Esophagus (tissue), 2 donors: Measurements from ENCODE around the gene FRMPD4. TPM values are rescaled to one million over a fixed set of nuclear protein-coding genes. Genes with fewer than 3 reads are reported as not detected.

Source experiments
- H3K27ac ChIP-seq, 2 donors: one replicate each; pipeline ENCODE4 v1.5.1; 2013; ENCODE audit warnings: low read depth in 2 of 2, mild to moderate bottlenecking in 2 of 2, inconsistent platforms in 1 of 2, low read length in 1 of 2, moderate library complexity in 1 of 2
- H3K27me3 ChIP-seq, 2 donors: one replicate each; pipeline ENCODE4 v1.6.1; 2013; ENCODE audit warnings: low read length in 2 of 2, control low read depth in 1 of 2, mild to moderate bottlenecking in 1 of 2; ENCODE audit not compliant: insufficient read depth in 2 of 2, control insufficient read depth in 1 of 2
- H3K36me3 ChIP-seq, 2 donors: one replicate each; pipeline ENCODE4 v1.6.1; 2013; ENCODE audit warnings: low read length in 1 of 2; ENCODE audit not compliant: control insufficient read depth in 2 of 2, insufficient read depth in 2 of 2
- H3K4me1 ChIP-seq, 2 donors: one replicate each; pipeline ENCODE4 v1.6.1; 2013; ENCODE audit warnings: low read length in 1 of 2; ENCODE audit not compliant: control insufficient read depth in 2 of 2, insufficient read depth in 2 of 2
- H3K4me3 ChIP-seq, 2 donors: one replicate each; pipeline ENCODE4 v1.5.1; 2013; ENCODE audit warnings: low read length in 2 of 2, mild to moderate bottlenecking in 2 of 2, low read depth in 1 of 2, moderate library complexity in 1 of 2
- H3K9me3 ChIP-seq, 2 donors: one replicate each; pipeline ENCODE4 v1.6.1; 2013; ENCODE audit warnings: mild to moderate bottlenecking in 2 of 2, low read depth in 1 of 2, low read length in 1 of 2, moderate library complexity in 1 of 2; ENCODE audit not compliant: control insufficient read depth in 2 of 2, insufficient read depth in 1 of 2
- WGBS, 2 donors: extraction: QIAGEN DNeasy Blood & Tissue Kit; methylation state at CpG; one replicate each; pipeline ENCODE4 v1.1.7; 2013; 5-methylcytosine and 5-hydroxymethylcytosine counted together
- polyA plus RNA-seq, 2 donors: library from polyadenylated mRNA; stranded (reverse); fragments of 200-250 nt; gene quantifications; one replicate each; pipeline ENCODE4 v1.2.3, GENCODE V29; 2013
- donor health status: healthy with polysubstance abuse.
- donor health status: Bipolar disorder and iron deficiency.

Gene FRMPD4
- polyA plus RNA-seq, 2 donors = under 0.01 TPM; not detected in 1

GRCh38 chrX:12234534-12235329 lies 96.5 kb downstream of the FRMPD4 start:
- Histone ChIP-seq H3K36me3 (no peaks in the 10 kb centered on the region), H3K27me3 (no peaks in the 10 kb centered on the region), H3K4me3 (no peak overlapping the region), H3K27ac (no peak overlapping the region), H3K4me1 (no peaks in the 10 kb centered on the region), H3K9me3 (no peaks in the 10 kb centered on the region)
- WGBS, 2 donors = 71 to 75% methylated on average over 5 of the region's 5 CpGs

DNA sequence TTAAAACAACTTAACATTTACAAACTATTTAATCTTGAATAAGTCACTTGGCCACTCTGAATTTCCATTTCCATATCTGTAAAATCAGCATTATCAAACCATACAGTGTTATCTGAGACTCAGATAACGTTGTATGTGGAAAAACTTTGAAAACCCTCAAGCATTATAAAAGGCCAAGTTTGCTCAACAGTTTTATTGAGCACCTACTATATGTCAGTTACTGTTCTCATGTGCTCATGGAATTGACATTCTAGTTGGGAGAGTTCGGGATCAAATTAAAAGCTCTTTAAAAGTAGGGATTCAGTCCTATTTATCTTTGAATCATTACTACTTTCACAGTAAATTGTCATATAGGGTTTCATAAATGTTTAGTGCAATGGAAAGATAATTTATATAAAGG lies 97.9 kb downstream of the FRMPD4 start:
- Histone ChIP-seq H3K27ac (no peak overlapping the region), H3K27me3 (no peaks in the 10 kb centered on the region), H3K9me3 (no peaks in the 10 kb centered on the region), H3K36me3 (no peaks in the 10 kb centered on the region), H3K4me1 (no peaks in the 10 kb centered on the region), H3K4me3 (no peak overlapping the region)
- WGBS, 2 donors = 55 to 82% methylated on average over 2 of the region's 2 CpGs

- H3K9me3 ChIP-seq = no peaks in the 10 kb centered on the region
- no peak overlapping the region for H3K27ac ChIP-seq
- H3K27me3 ChIP-seq = no peaks in the 10 kb centered on the region
- H3K36me3 ChIP-seq = no peaks in the 10 kb centered on the region
- H3K4me3 ChIP-seq = no peak overlapping the region
- H3K4me1 ChIP-seq = no peaks in the 10 kb centered on the region
These were observed 98.9 kb downstream of the FRMPD4 start for GRCh38 chrX:12237131-12237530.

DNA sequence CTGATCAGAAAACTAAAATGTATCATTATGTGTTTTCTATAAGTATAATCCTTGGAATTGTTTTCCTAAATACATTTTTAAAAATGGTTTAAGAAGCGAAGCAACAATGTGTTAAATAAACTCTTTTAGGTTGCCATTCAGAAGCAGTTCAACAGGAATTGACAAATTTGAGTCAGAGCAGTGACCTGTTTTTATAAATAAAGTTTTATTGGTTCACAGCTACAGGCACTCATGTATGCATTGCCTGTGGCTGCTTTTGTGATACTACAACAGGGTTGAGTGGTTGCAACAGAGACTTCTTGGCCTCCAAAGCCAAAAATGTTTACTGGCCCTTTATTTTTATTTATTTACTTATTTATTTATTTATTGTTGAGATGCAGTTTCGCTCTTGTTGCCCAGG lies 99.5 kb downstream of the FRMPD4 start:
- WGBS, 2 donors = 70 to 81% methylated on average over 2 of the region's 2 CpGs
- Histone ChIP-seq H3K9me3 (no peaks in the 10 kb centered on the region), H3K36me3 (no peaks in the 10 kb centered on the region), H3K27me3 (no peaks in the 10 kb centered on the region), H3K4me1 (no peaks in the 10 kb centered on the region), H3K27ac (no peak overlapping the region), H3K4me3 (no peak overlapping the region)

DNA sequence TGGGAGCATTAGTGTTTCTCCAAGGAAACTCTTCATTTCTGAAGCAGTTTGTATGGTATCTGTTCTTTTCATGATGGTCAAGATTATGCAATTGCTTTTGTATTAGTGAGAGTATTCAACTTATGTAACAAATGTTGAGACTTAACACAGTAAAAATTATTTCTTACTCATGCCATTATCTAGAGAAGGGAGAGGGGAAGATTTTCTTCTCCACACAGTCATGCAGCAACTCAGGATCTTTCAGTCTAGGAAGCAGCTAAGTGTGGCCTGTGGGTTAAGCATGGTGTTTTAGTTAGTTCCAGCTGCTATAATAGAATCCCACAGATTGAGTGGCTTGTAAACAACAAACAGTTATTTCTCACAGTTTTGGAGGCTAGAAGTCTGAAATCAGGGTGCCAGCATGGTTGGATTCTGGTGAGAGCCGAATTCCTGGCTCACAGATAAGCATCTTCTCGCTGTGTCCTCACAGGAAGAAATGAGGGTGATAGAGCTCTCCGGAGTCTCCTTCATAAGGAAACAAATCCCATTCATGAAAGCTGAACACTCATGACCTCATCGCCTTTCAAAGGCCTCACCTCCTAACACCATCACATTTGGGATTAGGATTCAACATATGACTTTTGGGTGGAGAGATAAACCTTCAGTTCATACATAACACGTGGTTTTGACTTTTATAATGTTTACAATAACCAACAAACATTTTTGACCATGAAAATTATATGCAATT lies 101.2 kb downstream of the FRMPD4 start:
- no peaks in the 10 kb centered on the region for H3K9me3 ChIP-seq
- H3K4me1 ChIP-seq = no peaks in the 10 kb centered on the region
- no peaks in the 10 kb centered on the region for H3K36me3 ChIP-seq
- H3K27ac ChIP-seq = no peak overlapping the region
- WGBS, 2 donors = 63 to 80% methylated on average over 5 of the region's 5 CpGs
- H3K27me3 ChIP-seq = no peaks in the 10 kb centered on the region
- H3K4me3 ChIP-seq = no peak overlapping the region

DNA sequence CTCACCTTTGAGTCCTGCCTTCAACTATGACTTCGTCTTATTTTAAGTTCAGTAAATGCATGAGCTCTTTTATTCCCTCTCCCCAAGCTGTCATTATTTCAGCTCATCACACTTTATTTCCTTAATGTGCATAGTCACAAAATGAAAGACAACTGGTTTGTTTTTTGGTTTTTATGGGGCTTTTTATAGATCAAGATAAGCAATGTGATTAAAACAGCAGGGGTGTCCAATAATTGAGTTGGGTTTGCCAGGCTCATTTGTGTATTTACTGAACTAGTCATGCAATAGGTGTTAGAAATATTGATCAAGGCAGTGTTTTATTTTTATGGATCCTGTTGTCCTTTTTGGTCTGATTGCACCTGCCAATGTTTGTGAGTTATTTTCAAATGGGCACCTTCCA lies 102.2 kb downstream of the FRMPD4 start:
- H3K4me3 ChIP-seq = no peak overlapping the region

DNA sequence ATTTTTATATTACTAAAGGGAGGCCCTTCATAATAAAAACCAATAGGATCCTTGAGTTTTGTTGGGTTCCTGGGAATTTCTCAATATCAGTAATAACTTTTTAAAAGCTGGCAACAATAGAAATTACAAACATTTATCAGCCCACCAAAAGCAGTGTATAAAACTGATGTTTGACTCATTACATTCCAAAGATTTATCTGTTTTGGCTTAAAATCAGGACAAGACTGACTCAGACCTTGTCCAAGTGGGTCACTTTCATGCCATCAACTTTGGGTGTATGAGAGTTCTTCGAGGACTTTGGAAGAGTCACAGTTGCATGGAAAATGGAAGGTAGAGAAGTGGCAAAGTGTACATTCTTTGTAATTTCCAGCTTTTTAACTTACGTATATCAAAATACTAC lies 102.8 kb downstream of the FRMPD4 start:
- H3K4me3 ChIP-seq = no peak overlapping the region
- WGBS, 2 donors = 86 to 97% methylated on average over 2 of the region's 2 CpGs

More for the DNA sequence above, 102.2 kb downstream of the FRMPD4 start:
- H3K4me1 ChIP-seq = no peaks in the 10 kb centered on the region
- WGBS, 2 donors = 96 to 100% methylated on average over 1 of the region's 1 CpG
- H3K27me3 ChIP-seq = no peaks in the 10 kb centered on the region
- no peak overlapping the region for H3K27ac ChIP-seq
- no peaks in the 10 kb centered on the region for H3K9me3 ChIP-seq
- no peaks in the 10 kb centered on the region for H3K36me3 ChIP-seq

DNA sequence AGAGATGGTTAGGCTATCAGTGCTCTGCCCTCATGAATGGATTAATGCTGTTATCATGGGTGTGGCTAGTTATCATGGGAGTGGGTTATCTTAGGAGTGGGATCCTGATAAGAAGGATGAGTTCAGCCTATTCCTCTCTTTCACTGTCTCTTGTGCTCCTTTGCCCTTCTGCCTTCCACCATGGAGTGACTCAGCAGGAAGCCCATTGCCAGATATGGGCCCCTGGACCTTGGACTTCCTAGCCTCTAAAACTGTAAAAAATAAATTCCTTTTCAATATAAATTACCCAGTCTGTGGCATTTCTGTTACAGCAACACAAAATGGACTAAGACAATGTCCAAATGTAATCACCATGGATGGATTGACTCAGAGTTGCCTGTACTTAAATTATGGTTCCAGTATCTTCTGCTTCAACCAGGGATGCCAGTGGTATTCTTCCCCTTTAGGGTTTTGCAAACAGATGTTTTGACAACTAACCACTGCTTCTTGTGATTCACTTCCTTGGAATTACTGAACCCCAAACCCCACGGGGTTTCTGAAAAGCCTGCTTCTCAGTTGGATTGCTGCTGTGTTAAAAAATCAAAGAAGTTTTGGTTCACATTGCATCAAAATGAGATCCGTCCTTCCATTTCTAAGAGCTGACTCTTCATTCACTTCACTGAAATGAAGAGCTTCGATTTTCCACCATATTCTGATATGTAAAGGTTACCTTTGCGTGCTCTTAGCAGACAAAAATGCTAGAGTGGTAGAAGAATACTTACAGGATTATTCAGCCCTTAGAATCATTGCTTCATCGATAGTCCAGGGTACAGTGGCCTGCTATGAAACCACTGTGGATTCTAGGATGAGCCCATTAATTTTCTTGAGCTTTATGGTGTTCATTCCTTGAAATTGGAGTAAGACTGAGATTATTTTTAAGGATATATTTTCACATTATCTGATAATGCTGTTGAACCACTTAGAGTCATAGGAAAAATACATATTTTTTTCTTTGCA lies 107.7 kb downstream of the FRMPD4 start:
- no peaks in the 10 kb centered on the region for H3K9me3 ChIP-seq
- H3K4me3 ChIP-seq = no peak overlapping the region
- 63 to 81% methylated on average over 5 of the region's 5 CpGs for WGBS, 2 donors
- H3K27ac ChIP-seq = no peak overlapping the region
- no peaks in the 10 kb centered on the region for H3K27me3 ChIP-seq
- H3K36me3 ChIP-seq = no peaks in the 10 kb centered on the region
- no peaks in the 10 kb centered on the region for H3K4me1 ChIP-seq

More for the DNA sequence above, 102.8 kb downstream of the FRMPD4 start:
- no peaks in the 10 kb centered on the region for H3K9me3 ChIP-seq
- no peak overlapping the region for H3K27ac ChIP-seq
- no peaks in the 10 kb centered on the region for H3K36me3 ChIP-seq
- H3K4me1 ChIP-seq = no peaks in the 10 kb centered on the region
- H3K27me3 ChIP-seq = no peaks in the 10 kb centered on the region

- Histone ChIP-seq H3K27me3 (no peaks in the 10 kb centered on the region), H3K9me3 (no peaks in the 10 kb centered on the region), H3K4me1 (no peaks in the 10 kb centered on the region), H3K27ac (no peak overlapping the region), H3K4me3 (no peak overlapping the region), H3K36me3 (no peaks in the 10 kb centered on the region)
- 86 to 95% methylated on average over 1 of the region's 1 CpG for WGBS, 2 donors
These were observed 111.7 kb downstream of the FRMPD4 start for GRCh38 chrX:12249997-12250396.
